ENCODE results near the gene NF1.

DNA sequence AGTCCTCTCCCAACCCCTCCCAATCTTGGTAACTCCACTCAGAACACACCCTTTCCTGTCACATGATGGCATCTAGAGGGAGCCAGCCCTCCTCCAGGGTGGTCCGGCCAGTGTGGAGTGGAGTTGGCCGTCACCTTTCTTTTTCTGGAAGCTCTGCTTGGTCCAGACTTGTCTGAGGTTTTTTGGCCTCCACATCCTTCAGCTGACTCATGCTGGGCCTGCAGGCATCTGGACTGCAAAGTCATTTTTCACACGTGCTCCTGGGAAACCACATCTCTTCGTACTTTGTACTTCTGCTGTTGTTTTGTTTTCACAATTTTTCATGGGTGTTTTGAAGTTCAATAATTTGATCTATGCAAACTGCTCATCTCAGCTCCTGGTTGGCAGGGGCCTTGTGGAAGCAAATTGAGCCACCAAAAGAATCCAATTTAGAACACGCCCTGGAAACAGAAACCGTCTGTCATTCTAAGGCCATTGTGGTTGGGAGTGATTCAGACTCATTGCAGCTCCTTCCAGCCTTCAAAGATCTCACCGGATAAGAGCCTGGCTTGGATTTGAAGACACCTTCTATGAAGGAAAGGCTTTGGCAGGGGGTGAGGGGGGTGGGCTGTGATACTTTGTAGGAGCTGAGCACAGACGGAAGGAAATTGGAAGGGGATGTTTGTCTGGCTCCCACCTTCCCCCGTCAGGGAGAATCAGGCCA is 42.4 kb upstream of the NF1 start:
- TF ChIP-seq, protein P1, sequence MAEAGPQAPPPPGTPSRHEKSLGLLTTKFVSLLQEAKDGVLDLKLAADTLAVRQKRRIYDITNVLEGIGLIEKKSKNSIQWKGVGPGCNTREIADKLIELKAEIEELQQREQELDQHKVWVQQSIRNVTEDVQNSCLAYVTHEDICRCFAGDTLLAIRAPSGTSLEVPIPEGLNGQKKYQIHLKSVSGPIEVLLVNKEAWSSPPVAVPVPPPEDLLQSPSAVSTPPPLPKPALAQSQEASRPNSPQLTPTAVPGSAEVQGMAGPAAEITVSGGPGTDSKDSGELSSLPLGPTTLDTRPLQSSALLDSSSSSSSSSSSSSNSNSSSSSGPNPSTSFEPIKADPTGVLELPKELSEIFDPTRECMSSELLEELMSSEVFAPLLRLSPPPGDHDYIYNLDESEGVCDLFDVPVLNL (CRISPR knock-in tag; IDR thresholded peaks at IDR 0.05; ENCODE audit: borderline replicate concordance, low read depth) = no peak
- TF ChIP-seq, protein P2, sequence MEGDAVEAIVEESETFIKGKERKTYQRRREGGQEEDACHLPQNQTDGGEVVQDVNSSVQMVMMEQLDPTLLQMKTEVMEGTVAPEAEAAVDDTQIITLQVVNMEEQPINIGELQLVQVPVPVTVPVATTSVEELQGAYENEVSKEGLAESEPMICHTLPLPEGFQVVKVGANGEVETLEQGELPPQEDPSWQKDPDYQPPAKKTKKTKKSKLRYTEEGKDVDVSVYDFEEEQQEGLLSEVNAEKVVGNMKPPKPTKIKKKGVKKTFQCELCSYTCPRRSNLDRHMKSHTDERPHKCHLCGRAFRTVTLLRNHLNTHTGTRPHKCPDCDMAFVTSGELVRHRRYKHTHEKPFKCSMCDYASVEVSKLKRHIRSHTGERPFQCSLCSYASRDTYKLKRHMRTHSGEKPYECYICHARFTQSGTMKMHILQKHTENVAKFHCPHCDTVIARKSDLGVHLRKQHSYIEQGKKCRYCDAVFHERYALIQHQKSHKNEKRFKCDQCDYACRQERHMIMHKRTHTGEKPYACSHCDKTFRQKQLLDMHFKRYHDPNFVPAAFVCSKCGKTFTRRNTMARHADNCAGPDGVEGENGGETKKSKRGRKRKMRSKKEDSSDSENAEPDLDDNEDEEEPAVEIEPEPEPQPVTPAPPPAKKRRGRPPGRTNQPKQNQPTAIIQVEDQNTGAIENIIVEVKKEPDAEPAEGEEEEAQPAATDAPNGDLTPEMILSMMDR (IDR thresholded peaks at IDR 0.05) = no peak
- TF ChIP-seq, protein P3, sequence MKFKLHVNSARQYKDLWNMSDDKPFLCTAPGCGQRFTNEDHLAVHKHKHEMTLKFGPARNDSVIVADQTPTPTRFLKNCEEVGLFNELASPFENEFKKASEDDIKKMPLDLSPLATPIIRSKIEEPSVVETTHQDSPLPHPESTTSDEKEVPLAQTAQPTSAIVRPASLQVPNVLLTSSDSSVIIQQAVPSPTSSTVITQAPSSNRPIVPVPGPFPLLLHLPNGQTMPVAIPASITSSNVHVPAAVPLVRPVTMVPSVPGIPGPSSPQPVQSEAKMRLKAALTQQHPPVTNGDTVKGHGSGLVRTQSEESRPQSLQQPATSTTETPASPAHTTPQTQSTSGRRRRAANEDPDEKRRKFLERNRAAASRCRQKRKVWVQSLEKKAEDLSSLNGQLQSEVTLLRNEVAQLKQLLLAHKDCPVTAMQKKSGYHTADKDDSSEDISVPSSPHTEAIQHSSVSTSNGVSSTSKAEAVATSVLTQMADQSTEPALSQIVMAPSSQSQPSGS (CRISPR knock-in tag; IDR thresholded peaks at IDR 0.05; ENCODE audit: borderline replicate concordance, low read depth) = no peak
- TF ChIP-seq, protein P4, sequence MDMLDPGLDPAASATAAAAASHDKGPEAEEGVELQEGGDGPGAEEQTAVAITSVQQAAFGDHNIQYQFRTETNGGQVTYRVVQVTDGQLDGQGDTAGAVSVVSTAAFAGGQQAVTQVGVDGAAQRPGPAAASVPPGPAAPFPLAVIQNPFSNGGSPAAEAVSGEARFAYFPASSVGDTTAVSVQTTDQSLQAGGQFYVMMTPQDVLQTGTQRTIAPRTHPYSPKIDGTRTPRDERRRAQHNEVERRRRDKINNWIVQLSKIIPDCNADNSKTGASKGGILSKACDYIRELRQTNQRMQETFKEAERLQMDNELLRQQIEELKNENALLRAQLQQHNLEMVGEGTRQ (CRISPR knock-in tag; IDR thresholded peaks at IDR 0.05) = no peak
- no peak for TF ChIP-seq NFYB (CRISPR knock-in tag; conservative IDR thresholded peaks at IDR 0.05; ENCODE audit: low read depth)
- no peak for TF ChIP-seq CREB1 (CRISPR knock-in tag; IDR thresholded peaks at IDR 0.05)
- TF ChIP-seq, protein P5, sequence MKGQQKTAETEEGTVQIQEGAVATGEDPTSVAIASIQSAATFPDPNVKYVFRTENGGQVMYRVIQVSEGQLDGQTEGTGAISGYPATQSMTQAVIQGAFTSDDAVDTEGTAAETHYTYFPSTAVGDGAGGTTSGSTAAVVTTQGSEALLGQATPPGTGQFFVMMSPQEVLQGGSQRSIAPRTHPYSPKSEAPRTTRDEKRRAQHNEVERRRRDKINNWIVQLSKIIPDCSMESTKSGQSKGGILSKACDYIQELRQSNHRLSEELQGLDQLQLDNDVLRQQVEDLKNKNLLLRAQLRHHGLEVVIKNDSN (CRISPR knock-in tag; IDR thresholded peaks at IDR 0.05) = no peak
- no peak for TF ChIP-seq FOXJ3 (CRISPR knock-in tag; IDR thresholded peaks at IDR 0.05; ENCODE audit: borderline replicate concordance)
